ENCODE measurements around the gene CD59.

Gene CD59

GRCh38 chr11:33736148-33736812, at the start of gene CD59:
TSS of gene CD59 (minus strand) at chr11:33736423. CDS start at chr11:33722445, 13,978 bp downstream.
- peak; percentile 82 to 87 for DNase-seq (ENCODE audit: low read depth in 2 of 2)

- DNase-seq (ENCODE audit: low read depth in 2 of 2) = no peak
Measured at GRCh38 chr11:33785609-33786008, 49.4 kb upstream of the CD59 start.

GRCh38 chr11:33779849-33780528, 43.8 kb upstream of the CD59 start:
- DNase-seq (ENCODE audit: low read depth in 2 of 2) = no peak

- no peak for DNase-seq (ENCODE audit: low read depth in 2 of 2)
Measured at GRCh38 chr11:33778675-33779074, 42.5 kb upstream of the CD59 start.

- no peak for DNase-seq (ENCODE audit: low read depth in 2 of 2)
Measured at GRCh38 chr11:33777906-33778305, 41.7 kb upstream of the CD59 start.

GRCh38 chr11:33775832-33776470, 39.7 kb upstream of the CD59 start:
- DNase-seq (ENCODE audit: low read depth in 2 of 2) = no peak

GRCh38 chr11:33775467-33775807, 39.2 kb upstream of the CD59 start:
- no peak for DNase-seq (ENCODE audit: low read depth in 2 of 2)

GRCh38 chr11:33774736-33775466, 38.7 kb upstream of the CD59 start:
- no peak for DNase-seq (ENCODE audit: low read depth in 2 of 2)

GRCh38 chr11:33773987-33774735, 37.9 kb upstream of the CD59 start, which contains the start of gene FBXO3:
TSS of gene FBXO3 (minus strand) at chr11:33774520. CDS start at chr11:33774497, 23 bp downstream.
- peak; percentile 53 to 65 for DNase-seq (ENCODE audit: low read depth in 2 of 2)

- DNase-seq (ENCODE audit: low read depth in 2 of 2) = no peak
Measured at GRCh38 chr11:33773404-33773986, 37.3 kb upstream of the CD59 start.

GRCh38 chr11:33772870-33773269, 36.6 kb upstream of the CD59 start:
- DNase-seq (ENCODE audit: low read depth in 2 of 2) = no peak

GRCh38 chr11:33772300-33772699, 36.1 kb upstream of the CD59 start:
- no peak for DNase-seq (ENCODE audit: low read depth in 2 of 2)

- DNase-seq (ENCODE audit: low read depth in 2 of 2) = no peak
Measured at GRCh38 chr11:33770236-33770635, 34.0 kb upstream of the CD59 start.

- no peak for DNase-seq (ENCODE audit: low read depth in 2 of 2)
Measured at GRCh38 chr11:33769542-33769941, 33.3 kb upstream of the CD59 start.

- no peak for DNase-seq (ENCODE audit: low read depth in 2 of 2)
Measured at GRCh38 chr11:33767624-33768023, 31.4 kb upstream of the CD59 start.

GRCh38 chr11:33766085-33766484, 29.9 kb upstream of the CD59 start:
- no peak for DNase-seq (ENCODE audit: low read depth in 2 of 2)

- no peak for DNase-seq (ENCODE audit: low read depth in 2 of 2)
Measured at GRCh38 chr11:33761471-33761870, 25.2 kb upstream of the CD59 start.

GRCh38 chr11:33753304-33753967, 17.2 kb upstream of the CD59 start:
- DNase-seq (ENCODE audit: low read depth in 2 of 2) = no peak

GRCh38 chr11:33751878-33752277, 15.7 kb upstream of the CD59 start:
- no peak for DNase-seq (ENCODE audit: low read depth in 2 of 2)

- DNase-seq (ENCODE audit: low read depth in 2 of 2) = no peak
Measured at GRCh38 chr11:33747979-33748378, 11.8 kb upstream of the CD59 start.

GRCh38 chr11:33743291-33743690, 7.1 kb upstream of the CD59 start:
- DNase-seq (ENCODE audit: low read depth in 2 of 2) = no peak
